Mesothelial cell of epicardium (in vitro differentiated cells): ENCODE data around the gene ECSCR. TPM values are rescaled to one million over a fixed set of nuclear protein-coding genes. Genes with fewer than 3 reads are reported as not detected.

Experiments
- DNase-seq, 2 experiments: peaks; one replicate each; pipeline ENCODE4 v3.0.0; 2021; ENCODE audit warnings: low spot score in 2 of 2; ENCODE audit not compliant: unreplicated experiment in 2 of 2
- H3K27ac Mint-ChIP-seq: 2 replicates; pipeline ENCODE4 v1.8.0; 2021; ENCODE audit warnings: mixed read lengths
- H3K27me3 Mint-ChIP-seq: 2 replicates; pipeline ENCODE4 v1.8.0; 2021; ENCODE audit warnings: low read depth, mixed read lengths
- H3K36me3 Mint-ChIP-seq: 2 replicates; pipeline ENCODE4 v1.8.0; 2021; ENCODE audit warnings: mixed read lengths
- H3K4me1 Mint-ChIP-seq: 2 replicates; pipeline ENCODE4 v1.8.0; 2021; ENCODE audit warnings: mixed read lengths
- H3K4me3 Mint-ChIP-seq: 2 replicates; pipeline ENCODE4 v1.8.0; 2021; ENCODE audit warnings: mild to moderate bottlenecking, moderate library complexity, mixed read lengths
- H3K9me3 Mint-ChIP-seq: 2 replicates; pipeline ENCODE4 v1.8.0; 2021; ENCODE audit warnings: mixed read lengths
- total RNA-seq: library from RNA; stranded (reverse); gene quantifications from 3 replicates; pipeline ENCODE4 v1.2.1, GENCODE V29; 2021
- TF ChIP-seq, protein P1 (sequence below): fragments of 200-600 bp; sonication (generic); IDR thresholded peaks from one replicate; pipeline ENCODE4 v1.5.0; 2021; ENCODE audit warnings: antibody characterized with exemption; ENCODE audit not compliant: unreplicated experiment

The ECSCR gene
- total RNA-seq, 1 donor from 2014 or later: not detected

GRCh38 chr5:139402561-139403158, 59.9 kb downstream of the ECSCR start:
- TF ChIP-seq, protein P1, sequence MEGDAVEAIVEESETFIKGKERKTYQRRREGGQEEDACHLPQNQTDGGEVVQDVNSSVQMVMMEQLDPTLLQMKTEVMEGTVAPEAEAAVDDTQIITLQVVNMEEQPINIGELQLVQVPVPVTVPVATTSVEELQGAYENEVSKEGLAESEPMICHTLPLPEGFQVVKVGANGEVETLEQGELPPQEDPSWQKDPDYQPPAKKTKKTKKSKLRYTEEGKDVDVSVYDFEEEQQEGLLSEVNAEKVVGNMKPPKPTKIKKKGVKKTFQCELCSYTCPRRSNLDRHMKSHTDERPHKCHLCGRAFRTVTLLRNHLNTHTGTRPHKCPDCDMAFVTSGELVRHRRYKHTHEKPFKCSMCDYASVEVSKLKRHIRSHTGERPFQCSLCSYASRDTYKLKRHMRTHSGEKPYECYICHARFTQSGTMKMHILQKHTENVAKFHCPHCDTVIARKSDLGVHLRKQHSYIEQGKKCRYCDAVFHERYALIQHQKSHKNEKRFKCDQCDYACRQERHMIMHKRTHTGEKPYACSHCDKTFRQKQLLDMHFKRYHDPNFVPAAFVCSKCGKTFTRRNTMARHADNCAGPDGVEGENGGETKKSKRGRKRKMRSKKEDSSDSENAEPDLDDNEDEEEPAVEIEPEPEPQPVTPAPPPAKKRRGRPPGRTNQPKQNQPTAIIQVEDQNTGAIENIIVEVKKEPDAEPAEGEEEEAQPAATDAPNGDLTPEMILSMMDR: no peak
- H3K9me3 Mint-ChIP-seq: no peaks in the 10 kb centered on the region
- peaks cover 14% of the 10 kb centered on the region for H3K4me1 Mint-ChIP-seq
- DNase-seq: no peak
- peaks cover 4% of the 10 kb centered on the region for H3K36me3 Mint-ChIP-seq
- peak overlapping the region; percentile 90 for H3K4me3 Mint-ChIP-seq
- no peaks in the 10 kb centered on the region for H3K27me3 Mint-ChIP-seq
- peak overlapping the region; percentile 99 for H3K27ac Mint-ChIP-seq

DNA sequence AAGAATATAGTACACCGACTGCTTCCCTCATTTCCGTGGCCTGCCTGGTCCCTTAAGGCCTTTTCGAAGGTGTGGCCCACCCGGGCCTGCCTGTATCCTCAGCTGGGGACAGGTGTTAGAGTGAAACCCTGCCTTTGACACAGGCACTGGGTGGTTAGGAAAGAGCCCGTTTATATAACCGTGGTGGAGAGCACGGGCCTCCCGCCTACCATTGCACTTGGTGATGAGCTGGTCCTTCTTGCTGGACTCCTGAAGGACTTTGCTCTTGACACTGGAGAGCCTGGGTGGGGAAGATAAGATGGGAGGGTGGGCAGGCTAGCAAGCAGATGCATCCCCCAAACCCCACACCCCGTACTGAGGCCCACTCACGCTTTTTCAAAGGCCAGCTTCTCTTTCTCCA, 61.0 kb downstream of the ECSCR start:
- Mint-ChIP-seq H3K4me3 (no peak overlapping the region), H3K27ac (no peak overlapping the region), H3K27me3 (peaks cover 5% of the 10 kb centered on the region), H3K4me1 (peaks cover 17% of the 10 kb centered on the region), H3K9me3 (no peaks in the 10 kb centered on the region), H3K36me3 (peaks cover 4% of the 10 kb centered on the region)
- TF ChIP-seq, protein P1: no peak
- no peak for DNase-seq

- Mint-ChIP-seq H3K9me3 (no peaks in the 10 kb centered on the region), H3K4me1 (peaks cover 17% of the 10 kb centered on the region), H3K36me3 (peaks cover 4% of the 10 kb centered on the region), H3K4me3 (no peak overlapping the region), H3K27me3 (peaks cover 21% of the 10 kb centered on the region), H3K27ac (no peak overlapping the region)
- TF ChIP-seq, protein P1: no peak
- no peak for DNase-seq
These were observed 62.9 kb downstream of the ECSCR start for GRCh38 chr5:139399501-139400121.

Other genes starting within 250 kb of the ECSCR start
- gene MATR3, start 169.0 kb downstream of the ECSCR start, total RNA-seq: 267 to 318 TPM (median 280 TPM) in 3 replicates
- 86.6 to 93.4 TPM (median 88.2 TPM) in 3 replicates for gene PAIP2, start 120.9 kb downstream of the ECSCR start, total RNA-seq
- not detected in 3 replicates for gene SLC23A1, start 79.4 kb downstream of the ECSCR start, total RNA-seq
- gene MZB1, start 72.8 kb downstream of the ECSCR start, total RNA-seq: 0.20 TPM in 1 of 3 replicates, not detected in the others
- gene PROB1, start 67.6 kb downstream of the ECSCR start, total RNA-seq: 1.4 to 1.6 TPM (median 1.5 TPM) in 3 replicates
- gene SPATA24, start 58.7 kb downstream of the ECSCR start, total RNA-seq: 4.8 to 6.5 TPM (median 6.1 TPM) in 3 replicates
- 24.9 to 28.9 TPM (median 25.2 TPM) in 3 replicates for gene DNAJC18, start 23.2 kb downstream of the ECSCR start, total RNA-seq
- not detected in 3 replicates for gene SMIM33, start 8.3 kb upstream of the ECSCR start, total RNA-seq
- gene STING1, start 20.0 kb upstream of the ECSCR start, total RNA-seq: 26.8 to 30.3 TPM (median 27.0 TPM) in 3 replicates
- 119 to 125 TPM (median 123 TPM) in 3 replicates for gene UBE2D2, start 98.6 kb upstream of the ECSCR start, total RNA-seq
- gene CXXC5, start 185.6 kb upstream of the ECSCR start, total RNA-seq: 35.7 to 38.3 TPM (median 37.4 TPM) in 3 replicates